Spinal cord (tissue), 10 donors: ENCODE results near the gene SBF1. TPM values are rescaled to one million over a fixed set of nuclear protein-coding genes. Genes with fewer than 3 reads are reported as not detected.

Experiments used
- DNase-seq, 6 donors: peaks; one replicate each; pipeline versions ENCODE4 v3.0.0 to v3.0.0-alpha.2; 2013 to 2015; ENCODE audit warnings: low spot score in 6 of 6, low read depth in 4 of 6
- H3K27ac ChIP-seq: one replicate; pipeline ENCODE4 v1.5.1; 2013; ENCODE audit warnings: low read depth, low read length, control low read depth
- H3K27me3 ChIP-seq: one replicate; pipeline ENCODE4 v1.6.1; 2013; ENCODE audit warnings: low read length; ENCODE audit not compliant: control insufficient read depth, insufficient read depth
- H3K36me3 ChIP-seq: one replicate; pipeline ENCODE4 v1.6.1; 2013; ENCODE audit warnings: low read length; ENCODE audit not compliant: control insufficient read depth, insufficient read depth
- H3K4me1 ChIP-seq: one replicate; pipeline ENCODE4 v1.6.1; 2013; ENCODE audit warnings: low read length; ENCODE audit not compliant: control insufficient read depth, insufficient read depth
- H3K4me3 ChIP-seq: one replicate; pipeline ENCODE4 v1.5.1; 2013; ENCODE audit warnings: low read depth, low read length, control low read depth
- H3K9me3 ChIP-seq: one replicate; pipeline ENCODE4 v1.6.1; 2013; ENCODE audit warnings: low read length; ENCODE audit not compliant: control insufficient read depth, insufficient read depth
- WGBS: methylation state at CpG from one replicate; pipeline ENCODE4 v1.1.5; 2013; ENCODE audit warnings: missing lambda C conversion rate; ENCODE audit not compliant: insufficient coverage; 5-methylcytosine and 5-hydroxymethylcytosine counted together
- polyA plus RNA-seq, 2 donors: library from polyadenylated mRNA; unstranded; fragments of 120-200 nt; gene quantifications; one replicate each; pipeline ENCODE4 v1.2.1, GENCODE V29; 2013; ENCODE audit not compliant: insufficient read length in 2 of 2
- total RNA-seq, 2 donors: library from RNA; depleted of rRNA in 1 of 2; stranded (reverse); fragments of 120-200 nt in 1 of 2; fragments of >200 nt in 1 of 2; gene quantifications; one replicate each; pipeline versions ENCODE4 v1.2.3 to v1.2.4, GENCODE V29; 2013 to 2014
- donor health status: healthy.

The SBF1 gene
- total and polyA plus RNA-seq, 4 donors, result 51.0 to 118 (median 90.0) TPM

GRCh38 chr22:50459496-50460140, 15.2 kb downstream of the SBF1 start:
- H3K27me3 ChIP-seq, result no peaks in the 10 kb centered on the region
- 95% methylated on average over 37 of the region's 41 CpGs for WGBS
- no peak overlapping the region for H3K27ac ChIP-seq
- H3K4me3 ChIP-seq, result no peak overlapping the region
- H3K9me3 ChIP-seq, result no peaks in the 10 kb centered on the region
- no peak for DNase-seq
- H3K36me3 ChIP-seq, result peaks cover 100% of the 10 kb centered on the region
- H3K4me1 ChIP-seq, result no peaks in the 10 kb centered on the region

DNA sequence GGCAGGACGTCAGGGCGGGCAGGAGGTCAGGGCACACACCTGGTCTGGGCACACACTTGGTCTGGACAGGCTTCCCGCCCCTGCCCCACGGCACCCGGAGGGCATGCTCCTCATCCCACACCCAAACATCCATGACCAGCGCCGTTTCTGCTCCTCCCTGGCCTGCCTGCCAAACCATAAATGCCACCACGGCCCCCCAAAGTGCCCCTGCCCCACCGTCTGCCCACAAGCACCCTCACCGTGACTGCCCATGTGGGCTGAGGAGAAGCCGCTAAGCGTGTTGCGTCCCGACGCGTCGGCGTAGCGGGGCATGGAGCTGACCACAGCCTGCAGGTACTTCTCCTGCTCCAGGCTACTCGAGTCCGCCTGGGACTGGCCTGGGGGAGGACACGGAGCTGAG, 15.8 kb downstream of the SBF1 start:
- Histone ChIP-seq H3K9me3 (no peaks in the 10 kb centered on the region), H3K36me3 (peaks cover 100% of the 10 kb centered on the region), H3K27ac (no peak overlapping the region), H3K4me3 (no peak overlapping the region), H3K27me3 (no peaks in the 10 kb centered on the region), H3K4me1 (no peaks in the 10 kb centered on the region)
- DNase-seq, result no peak
- WGBS, result 93% methylated on average over 22 of the region's 22 CpGs

GRCh38 chr22:50456466-50457234, 18.2 kb downstream of the SBF1 start:
- Histone ChIP-seq H3K4me3 (no peak overlapping the region), H3K9me3 (no peaks in the 10 kb centered on the region), H3K4me1 (no peaks in the 10 kb centered on the region), H3K27me3 (no peaks in the 10 kb centered on the region), H3K27ac (no peak overlapping the region), H3K36me3 (peaks cover 92% of the 10 kb centered on the region)
- WGBS, result 84% methylated on average over 33 of the region's 34 CpGs
- no peak for DNase-seq

DNA sequence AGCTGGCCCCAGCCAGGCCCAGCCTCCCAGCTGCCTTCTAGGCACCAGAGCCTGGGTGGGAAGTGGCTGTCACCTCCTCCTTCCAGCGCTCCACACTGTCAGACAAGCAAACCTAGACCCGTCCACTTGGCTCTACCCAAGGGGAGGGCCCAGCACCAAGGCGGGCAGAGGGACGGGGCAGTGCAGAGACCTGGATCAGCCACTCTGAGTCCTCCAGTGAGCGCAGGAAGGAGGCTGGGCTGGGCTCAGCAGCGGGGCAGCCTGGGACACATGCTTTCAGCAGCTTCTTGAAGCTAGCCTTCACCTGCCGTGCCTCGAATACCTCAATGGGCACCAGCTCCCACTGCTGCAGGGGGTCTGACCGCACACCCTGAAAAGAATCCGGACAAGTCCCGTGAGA, 18.8 kb downstream of the SBF1 start:
- no peaks in the 10 kb centered on the region for H3K9me3 ChIP-seq
- no peaks in the 10 kb centered on the region for H3K27me3 ChIP-seq
- H3K4me1 ChIP-seq, result no peaks in the 10 kb centered on the region
- H3K36me3 ChIP-seq, result peaks cover 88% of the 10 kb centered on the region
- WGBS, result 97% methylated on average over 8 of the region's 11 CpGs
- no peak overlapping the region for H3K4me3 ChIP-seq
- no peak overlapping the region for H3K27ac ChIP-seq
- DNase-seq, result no peak

DNA sequence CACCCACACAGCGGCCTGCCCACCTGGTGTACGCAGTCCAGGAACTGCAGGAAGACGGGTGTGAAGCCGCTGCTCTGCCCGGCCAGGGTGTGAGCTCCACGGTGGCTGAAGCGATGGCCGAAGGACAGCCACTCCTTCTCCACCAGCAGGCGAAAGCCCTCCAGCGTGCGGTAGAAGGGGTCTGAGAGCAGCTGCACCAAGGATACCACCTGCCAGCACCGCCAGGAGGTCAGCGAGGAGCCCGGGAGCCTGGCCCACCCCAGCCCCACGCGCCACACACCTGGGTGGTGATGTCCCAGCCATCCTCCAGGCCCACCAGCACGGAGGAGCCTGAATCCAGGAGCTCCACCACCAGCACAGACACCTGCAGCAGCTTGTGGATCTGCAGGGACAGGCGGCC, 19.6 kb downstream of the SBF1 start:
- Histone ChIP-seq H3K9me3 (no peaks in the 10 kb centered on the region), H3K4me3 (no peak overlapping the region), H3K4me1 (no peaks in the 10 kb centered on the region), H3K27ac (no peak overlapping the region), H3K27me3 (no peaks in the 10 kb centered on the region), H3K36me3 (peaks cover 86% of the 10 kb centered on the region)
- DNase-seq, result no peak
- 95% methylated on average over 18 of the region's 18 CpGs for WGBS

DNA sequence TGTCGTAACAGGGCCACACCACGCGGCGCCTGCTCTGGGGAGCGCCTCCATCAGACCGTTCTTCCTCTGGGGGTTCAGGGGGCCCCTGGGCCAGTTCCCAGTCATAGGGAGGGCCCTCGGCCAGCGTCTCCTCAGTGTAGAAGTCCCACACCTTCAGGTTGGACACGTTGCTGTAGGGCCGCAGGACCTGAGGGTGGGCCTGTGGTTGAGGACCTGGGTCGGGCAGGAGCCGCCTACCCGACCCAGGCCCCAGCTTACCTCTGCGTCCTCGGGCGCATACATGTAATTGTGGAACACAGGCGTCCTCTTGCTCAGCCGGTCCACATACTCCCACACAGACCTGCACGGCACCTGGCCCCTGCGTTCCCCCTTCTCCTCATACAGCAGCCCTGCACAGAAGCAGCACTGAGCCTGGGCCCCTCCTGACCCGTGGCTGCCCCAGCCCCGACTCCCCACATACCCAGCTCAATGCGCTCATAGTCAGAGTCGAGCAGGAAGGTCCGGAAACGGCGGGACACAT, 20.2 kb downstream of the SBF1 start:
- H3K4me3 ChIP-seq, result no peak overlapping the region
- no peaks in the 10 kb centered on the region for H3K27me3 ChIP-seq
- H3K36me3 ChIP-seq, result peaks cover 86% of the 10 kb centered on the region
- DNase-seq, result no peak
- no peak overlapping the region for H3K27ac ChIP-seq
- H3K4me1 ChIP-seq, result no peaks in the 10 kb centered on the region
- no peaks in the 10 kb centered on the region for H3K9me3 ChIP-seq
- WGBS, result 98% methylated on average over 24 of the region's 27 CpGs

- no peaks in the 10 kb centered on the region for H3K4me1 ChIP-seq
These were observed 22.2 kb downstream of the SBF1 start for GRCh38 chr22:50452649-50453048.

DNA sequence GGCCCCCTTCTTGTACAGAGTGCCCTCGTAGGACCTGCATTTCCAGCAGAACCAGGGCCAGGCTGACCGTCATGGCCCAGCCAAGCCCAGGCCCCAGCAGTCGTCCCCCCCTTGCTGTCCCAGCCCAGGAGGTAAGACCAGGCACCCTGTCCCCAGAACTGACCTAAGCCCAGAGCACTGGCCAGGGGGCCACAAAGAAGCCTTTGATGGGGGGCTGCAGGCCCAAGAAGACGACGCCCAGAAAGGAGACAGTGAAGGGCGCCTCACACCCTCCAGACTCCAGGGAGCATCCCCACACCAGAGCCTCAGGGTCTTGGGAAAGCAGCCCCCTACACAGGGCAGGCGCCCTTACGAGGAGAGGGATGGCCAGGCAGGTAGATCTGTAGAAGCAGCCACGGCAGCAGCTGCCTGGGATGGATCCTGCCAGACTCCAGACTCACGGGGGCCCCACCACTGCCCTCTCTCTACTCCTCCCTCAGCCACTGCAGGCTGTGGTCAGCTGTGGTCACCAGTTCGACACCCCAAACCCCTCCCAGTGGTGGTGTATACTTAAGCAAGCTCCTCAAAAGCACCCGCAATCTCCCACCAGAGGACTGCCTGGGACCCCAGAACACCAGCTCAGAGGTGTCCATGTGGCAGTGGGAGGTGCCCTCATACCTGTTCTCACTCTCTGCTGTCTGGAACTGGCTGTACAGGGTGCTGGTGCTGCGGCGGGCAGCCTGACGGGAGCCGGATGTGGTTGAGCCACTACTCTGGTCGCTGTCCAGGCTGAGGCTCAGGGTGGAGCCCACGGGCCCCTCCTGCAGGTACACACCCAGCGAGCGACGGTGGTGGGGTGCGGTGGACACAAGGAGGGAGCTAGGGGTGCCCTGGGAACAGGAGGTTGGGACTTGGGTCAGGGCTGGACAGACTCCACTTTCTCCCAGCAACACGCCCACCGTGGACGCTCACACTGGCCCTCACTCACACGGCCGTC, 27.0 kb downstream of the SBF1 start:
- Histone ChIP-seq H3K9me3 (no peaks in the 10 kb centered on the region), H3K36me3 (peaks cover 82% of the 10 kb centered on the region), H3K4me1 (peaks cover 10% of the 10 kb centered on the region), H3K27ac (no peak overlapping the region), H3K27me3 (no peaks in the 10 kb centered on the region), H3K4me3 (no peak overlapping the region)
- 95% methylated on average over 18 of the region's 27 CpGs for WGBS
- DNase-seq, result no peak

More at GRCh38 chr22:50452649-50453048, 22.2 kb downstream of the SBF1 start:
- Histone ChIP-seq H3K27ac (no peak overlapping the region), H3K36me3 (peaks cover 86% of the 10 kb centered on the region), H3K27me3 (no peaks in the 10 kb centered on the region), H3K4me3 (no peak overlapping the region), H3K9me3 (no peaks in the 10 kb centered on the region)
- DNase-seq, result no peak
- no CpG with 5 or more reads among the region's 5 CpGs for WGBS
